Loucy (cell line): Measurements from ENCODE around the gene TEX52.

Experiments
- EZH2phosphoT487 ChIP-seq: fragments of 200-600 bp; IDR thresholded peaks from 2 replicates; pipeline ENCODE4 v1.6.1; 2018; ENCODE audit warnings: antibody characterized with exemption, mild to moderate bottlenecking, moderate library complexity, borderline replicate concordance
- TF ChIP-seq, protein P1 (sequence below): fragments of 200-600 bp; sonication (generic); conservative IDR thresholded peaks from 2 replicates; pipeline ENCODE4 v1.5.1; 2014; ENCODE audit warnings: mild to moderate bottlenecking, antibody characterized with exemption, low read length

- TF ChIP-seq, protein P1, sequence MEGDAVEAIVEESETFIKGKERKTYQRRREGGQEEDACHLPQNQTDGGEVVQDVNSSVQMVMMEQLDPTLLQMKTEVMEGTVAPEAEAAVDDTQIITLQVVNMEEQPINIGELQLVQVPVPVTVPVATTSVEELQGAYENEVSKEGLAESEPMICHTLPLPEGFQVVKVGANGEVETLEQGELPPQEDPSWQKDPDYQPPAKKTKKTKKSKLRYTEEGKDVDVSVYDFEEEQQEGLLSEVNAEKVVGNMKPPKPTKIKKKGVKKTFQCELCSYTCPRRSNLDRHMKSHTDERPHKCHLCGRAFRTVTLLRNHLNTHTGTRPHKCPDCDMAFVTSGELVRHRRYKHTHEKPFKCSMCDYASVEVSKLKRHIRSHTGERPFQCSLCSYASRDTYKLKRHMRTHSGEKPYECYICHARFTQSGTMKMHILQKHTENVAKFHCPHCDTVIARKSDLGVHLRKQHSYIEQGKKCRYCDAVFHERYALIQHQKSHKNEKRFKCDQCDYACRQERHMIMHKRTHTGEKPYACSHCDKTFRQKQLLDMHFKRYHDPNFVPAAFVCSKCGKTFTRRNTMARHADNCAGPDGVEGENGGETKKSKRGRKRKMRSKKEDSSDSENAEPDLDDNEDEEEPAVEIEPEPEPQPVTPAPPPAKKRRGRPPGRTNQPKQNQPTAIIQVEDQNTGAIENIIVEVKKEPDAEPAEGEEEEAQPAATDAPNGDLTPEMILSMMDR, result no peak
- TF ChIP-seq EZH2phosphoT487, result no peak
Measured at GRCh38 chr12:2858334-2858733, 1.5 kb upstream of the TEX52 start.
